ENCODE measurements around the gene HOXC11.

HOXC11 gene

DNA sequence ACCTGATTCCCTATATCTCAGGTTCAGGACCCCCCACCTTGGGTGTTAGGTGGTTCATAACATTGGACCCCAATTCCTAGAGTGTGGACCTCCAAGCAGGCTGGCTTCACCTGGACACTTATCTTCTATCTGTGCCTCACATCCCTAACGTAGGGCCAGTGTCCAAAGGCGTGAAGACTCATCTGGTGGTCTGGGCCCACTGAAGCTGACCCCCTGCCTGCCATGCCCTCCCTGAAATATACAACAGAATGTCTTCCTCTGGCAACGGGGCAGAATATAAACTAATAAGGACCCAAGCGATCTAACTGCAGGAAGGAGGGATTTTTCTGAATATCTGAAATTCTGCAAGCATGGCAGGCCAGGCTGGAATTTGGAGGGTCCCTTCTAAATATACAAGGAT is 28.7 kb upstream of the HOXC11 start:
- DNase-seq = no peak

DNA sequence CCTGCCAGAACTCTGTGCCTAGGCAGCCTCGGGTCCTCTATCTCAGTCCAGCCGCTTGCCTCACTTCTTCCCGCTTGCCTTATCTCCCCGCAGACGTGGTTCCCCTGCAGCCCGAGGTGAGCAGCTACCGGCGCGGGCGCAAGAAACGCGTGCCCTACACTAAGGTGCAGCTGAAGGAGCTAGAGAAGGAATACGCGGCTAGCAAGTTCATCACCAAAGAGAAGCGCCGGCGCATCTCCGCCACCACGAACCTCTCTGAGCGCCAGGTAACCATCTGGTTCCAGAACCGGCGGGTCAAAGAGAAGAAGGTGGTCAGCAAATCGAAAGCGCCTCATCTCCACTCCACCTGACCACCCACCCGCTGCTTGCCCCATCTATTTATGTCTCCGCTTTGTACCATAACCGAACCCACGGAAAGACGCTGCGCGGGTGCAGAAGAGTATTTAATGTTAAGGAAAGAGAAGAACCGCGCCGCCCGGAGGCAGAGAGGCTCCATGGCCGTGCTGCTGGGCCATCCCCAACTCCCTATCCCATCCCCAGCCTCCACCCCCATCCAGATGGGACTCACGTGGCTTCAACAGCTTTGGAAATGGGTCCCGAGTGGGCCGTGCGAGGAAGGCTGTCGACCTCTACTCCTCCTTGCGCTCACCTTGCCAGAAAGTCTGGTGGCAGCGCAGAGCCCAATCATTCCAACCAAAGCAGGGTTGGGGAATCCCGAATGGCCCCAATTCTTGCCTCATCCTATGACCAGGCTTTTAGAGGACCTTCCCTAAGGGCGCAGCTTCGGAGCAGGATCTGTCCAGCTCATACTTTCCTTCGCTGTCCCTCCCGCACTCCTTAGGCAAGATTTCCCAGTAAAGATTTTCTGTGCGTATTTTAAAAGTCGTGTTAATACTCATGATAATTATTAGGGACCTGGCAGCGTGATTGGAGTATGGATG is 27.7 kb upstream of the HOXC11 start:
- DNase-seq = no peak

DNA sequence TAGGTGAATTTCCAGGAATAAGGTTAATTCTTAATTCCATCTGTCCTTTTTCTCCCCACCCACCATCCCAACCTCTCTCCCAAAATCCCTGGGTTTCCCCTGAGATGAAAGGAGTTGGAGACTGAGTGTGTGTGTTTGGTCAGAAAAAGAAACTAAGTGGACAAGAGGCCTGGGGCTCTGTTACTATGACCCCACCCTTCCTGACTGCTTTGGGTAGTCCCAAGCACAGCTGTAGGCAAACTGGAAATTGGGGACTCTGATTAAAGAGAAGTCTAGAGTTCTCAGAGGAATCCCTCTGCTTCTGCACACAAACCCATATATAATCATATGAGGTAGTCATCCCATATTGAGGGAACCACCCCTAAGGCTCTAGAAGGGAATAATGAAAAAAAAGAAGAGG is 25.2 kb upstream of the HOXC11 start:
- DNase-seq = no peak

DNA sequence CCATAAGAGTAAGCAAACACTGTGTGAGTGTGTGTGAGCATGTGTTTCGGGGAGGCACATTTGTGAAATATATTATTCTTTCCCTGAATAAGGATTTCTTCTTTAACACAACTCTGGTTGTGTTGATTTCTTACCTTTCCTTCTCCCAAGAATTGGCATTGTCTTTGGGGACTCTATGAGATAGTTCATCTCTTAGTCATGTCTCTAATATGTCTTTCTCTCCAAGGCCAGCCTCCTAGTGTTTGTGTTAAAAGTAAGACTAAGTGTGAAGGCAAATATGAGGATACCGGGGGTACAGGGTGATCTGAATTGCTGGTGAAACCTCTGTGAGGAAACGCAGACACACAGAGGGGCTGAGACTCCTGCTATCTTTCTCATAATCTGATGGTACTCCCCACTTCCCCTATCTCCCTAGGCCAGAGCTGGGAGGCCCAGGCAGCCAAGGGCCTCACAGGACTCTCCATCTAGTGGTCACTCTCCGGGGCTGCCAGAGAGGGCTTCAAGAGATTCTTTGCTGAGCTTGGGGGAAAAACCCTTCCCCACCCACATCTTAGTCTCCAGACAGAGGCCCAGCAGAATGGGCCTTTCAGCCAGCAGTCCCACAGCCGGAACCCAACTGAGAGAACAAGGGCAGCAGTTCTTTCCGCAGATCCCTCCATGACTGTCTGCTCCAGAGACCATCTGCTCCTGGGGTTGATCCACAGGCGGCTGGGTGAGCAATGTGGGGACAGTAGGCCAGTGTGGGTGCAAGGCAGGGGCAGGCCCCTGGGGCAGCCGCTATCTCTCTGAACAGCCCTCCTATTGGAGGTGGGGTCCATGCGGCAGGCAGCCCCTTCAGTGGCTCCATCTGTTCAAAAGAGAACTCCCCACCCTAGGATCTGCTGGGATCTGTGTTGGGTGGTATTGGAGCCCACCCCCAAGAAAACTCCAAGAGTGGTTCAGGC is 24.0 kb upstream of the HOXC11 start:
- DNase-seq = no peak

DNA sequence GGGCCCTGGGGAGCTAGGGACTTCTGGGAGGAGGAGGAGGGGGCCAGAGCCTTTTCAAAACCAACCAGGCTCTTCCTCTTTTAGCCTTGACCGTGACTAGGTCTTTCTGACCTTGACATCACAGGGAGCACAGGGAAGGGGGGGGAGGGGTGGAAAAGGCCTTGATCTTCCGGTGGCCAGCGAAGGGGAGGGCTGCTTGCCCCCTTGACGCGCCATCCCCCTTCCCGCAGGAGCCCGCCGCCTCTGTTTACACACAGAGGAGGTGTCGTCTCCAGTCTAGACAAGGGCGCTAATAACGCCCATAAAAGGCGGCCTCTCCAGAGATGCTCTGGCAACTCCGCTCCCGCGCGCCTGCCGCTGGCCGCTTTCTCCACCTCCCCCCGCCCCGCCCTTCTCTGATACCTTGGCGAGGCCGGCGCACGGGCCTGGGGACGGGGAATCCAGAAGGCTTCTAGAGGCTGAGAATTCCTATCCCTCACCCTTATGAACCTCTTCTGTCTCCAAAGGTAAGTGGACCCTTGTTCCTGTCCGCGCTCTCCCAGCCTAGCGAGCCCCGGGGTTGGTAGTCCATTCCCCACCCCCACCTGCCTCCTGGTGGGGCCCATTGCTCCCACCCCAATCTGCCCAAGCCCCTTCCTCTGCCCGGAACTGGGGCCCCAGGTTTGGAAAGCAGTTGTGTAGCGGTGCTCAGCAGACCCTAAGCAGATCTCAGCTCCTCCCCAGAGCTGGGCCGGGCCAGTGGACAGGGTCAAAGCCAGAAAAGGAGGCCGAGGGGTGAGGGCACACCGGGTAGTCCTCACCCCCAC is 23.1 kb upstream of the HOXC11 start:
- DNase-seq = no peak

DNA sequence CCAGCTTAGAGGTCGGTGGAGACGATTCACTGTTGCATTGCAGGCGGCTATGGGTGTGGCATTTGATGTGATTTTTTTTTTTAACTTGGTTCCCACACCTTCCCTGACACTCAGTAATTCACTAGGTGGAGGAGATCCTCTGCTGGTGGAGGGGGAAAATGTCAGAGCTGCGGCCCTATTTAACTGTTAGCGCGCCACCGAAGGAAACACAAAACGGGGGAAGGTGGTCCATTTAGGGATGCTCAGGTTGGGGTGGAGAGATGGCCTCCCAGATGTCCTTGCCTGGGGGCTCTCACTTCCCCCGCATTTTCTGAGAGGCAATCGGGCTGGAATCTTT is 22.5 kb upstream of the HOXC11 start:
- DNase-seq = no peak

DNA sequence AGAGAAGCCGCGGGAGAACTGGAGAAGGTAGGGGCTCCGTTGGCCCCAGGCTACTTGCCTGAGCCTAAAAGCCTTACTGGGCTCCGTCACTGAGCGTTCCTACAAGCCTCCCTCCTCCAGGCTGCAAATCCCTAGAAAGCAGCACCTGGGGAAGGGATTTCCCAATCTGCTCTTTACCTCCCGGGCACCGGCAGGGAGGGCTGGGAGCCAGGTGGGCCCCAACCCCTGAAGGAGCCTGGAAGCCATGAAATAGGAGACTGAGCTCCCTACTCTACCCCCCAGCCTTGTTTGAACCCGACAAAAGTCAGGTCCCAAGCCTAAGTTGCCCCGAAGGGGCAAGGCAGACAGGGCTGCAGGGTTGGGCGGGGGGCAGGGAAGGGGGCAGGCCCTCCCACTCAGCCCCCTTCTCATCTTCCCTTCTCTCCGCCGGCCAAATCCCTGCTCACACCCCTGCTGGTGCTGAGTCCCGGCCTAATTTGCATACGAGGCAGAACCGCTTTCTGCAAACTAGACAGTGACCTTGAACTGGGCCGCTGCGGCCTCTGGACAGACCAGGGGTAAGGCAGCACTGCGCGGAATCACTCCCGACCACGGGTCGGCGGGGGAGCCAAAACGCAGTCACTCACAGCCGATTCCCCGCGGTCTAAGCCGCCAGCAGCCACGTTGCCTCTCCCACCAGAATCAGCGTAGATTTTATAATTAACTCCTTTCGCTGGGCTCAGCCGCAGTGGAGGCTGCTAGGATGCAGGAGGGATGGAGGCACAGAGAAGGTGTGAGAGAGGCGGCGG is 21.9 kb upstream of the HOXC11 start:
- no peak for DNase-seq

DNA sequence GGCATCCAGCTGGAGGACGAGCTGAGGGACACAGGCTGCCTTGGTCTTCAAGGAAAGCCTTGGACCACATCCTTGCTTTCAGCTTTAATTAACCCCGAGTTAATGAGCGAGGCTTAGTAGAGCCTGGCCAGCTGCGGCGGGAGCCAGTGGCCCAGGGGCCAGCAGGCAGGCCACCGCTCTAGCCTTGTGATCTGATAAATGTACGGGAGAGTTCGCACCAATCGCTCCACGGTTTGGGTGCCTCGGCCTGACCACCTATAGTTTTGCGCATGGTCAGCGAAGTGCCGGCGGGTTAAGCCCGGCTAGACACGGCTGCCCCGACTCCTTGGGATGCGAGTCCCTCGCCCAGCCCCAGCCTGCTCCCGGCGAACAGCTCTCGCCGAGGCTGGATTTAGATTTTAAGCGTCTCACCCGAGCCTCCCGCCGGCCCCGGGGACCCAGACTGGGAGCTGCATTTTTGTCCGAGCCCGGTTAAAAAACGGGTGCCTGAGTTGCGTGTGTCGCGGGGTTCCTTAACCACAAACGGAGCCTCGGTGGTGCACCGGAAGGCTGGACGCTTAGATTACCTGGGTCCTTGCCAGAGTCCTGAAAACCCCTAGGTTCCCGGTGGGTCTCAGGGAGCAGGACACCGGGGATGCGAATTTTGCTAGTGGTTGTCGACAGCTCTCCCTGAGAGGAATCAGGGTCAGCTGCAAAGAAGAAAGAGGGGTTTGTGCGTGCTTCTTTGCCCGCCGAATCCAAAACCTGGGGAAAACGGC is 21.2 kb upstream of the HOXC11 start:
- DNase-seq = no peak

DNA sequence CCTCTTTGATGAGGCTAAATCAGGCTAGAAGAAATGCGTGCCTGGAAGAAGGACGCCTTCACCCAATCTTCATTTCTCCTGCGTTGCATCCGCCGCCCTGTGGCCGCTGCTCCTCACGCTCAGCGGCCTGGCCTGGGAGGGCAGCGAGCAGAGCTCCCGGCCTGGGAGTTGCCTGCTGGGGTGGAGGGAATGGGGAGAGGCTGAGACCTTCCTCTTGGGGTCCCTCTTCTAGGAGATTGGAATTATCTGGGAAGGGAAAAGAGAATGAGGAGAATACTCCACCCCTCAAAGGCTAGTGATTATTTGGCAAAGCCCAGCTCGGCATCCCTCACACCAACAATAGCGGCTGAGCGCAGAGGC is 20.6 kb upstream of the HOXC11 start:
- DNase-seq = no peak

DNA sequence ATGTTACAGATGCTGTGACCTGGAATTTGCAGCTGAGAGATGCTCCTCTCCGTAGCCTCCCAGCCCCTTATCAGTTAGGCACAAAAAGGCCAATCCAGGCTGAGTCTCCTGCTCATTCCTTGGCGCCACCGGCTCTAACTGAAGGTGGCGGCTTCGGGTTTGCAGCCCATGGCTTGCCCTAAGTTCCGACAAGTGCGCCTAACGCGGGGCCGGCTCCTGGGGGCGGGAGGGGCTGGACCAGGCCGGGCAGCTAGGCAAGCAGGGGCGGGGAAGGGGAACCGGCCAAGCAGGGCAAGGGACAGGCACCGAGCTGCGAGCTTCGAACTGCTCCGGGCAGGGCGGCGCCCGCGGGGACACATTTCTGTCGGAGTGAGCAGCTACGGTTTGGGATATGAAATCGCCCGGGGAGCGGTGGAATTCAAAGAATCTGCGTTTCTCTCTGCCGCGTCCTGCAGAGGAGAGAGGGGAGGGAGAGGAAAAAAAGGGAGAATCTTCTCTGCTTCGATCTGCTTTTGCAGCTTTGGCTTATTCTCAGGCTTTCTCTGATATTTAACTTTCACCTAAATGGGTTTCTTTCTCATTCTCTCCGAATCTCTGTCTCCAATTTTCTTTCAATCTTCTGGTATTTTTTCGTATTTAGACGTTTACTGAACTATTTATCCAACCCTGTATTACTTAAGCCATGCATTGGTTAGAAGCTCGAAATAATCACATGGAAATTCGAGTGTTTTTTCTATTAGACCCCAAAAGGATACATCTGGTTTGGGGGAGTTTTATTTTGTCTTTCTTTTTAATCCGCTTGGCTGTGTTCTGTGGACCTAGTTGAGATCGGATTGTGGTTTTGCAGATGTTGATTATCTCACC is 19.8 kb upstream of the HOXC11 start:
- no peak for DNase-seq

DNA sequence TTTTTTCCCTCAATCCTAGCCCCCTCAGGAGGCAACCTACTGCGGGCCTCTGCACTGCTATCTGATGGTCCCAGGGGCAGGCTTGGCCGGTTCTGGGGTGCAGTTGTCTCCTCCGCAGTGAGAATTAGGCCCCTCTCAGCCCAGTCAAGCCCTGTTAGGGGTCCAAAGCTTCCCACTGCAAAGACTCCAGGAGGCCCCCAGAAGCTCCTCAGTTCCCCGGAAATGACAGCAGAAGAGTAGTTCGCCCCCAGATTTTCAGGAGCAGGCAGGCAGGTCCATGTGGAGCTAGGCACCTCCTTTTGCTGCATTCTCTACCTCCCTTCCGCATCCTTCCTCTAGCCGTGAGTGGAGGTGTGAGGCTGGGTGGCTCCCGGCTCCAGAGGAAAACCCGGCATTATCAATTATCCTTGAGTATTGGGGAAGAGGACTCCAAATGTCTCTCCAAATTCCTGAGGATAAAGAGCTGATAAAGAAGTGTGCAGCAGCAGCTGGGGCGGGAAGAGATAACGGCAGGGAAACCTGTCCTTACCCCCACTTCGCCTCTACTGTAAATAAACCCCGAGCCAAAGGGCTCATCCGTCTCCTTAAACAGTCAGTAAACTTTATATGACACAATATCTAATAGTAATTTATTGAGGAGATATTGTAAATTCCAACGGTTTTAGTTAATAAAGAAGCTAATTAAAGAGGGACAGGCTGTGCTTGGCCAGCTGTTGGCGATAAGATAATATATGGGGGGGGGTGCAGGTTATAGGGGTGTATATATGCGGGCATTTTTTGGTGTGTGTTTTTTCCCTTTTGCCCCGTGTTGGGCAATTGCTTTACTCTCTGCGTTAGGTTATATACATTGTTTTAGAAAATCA is 18.9 kb upstream of the HOXC11 start:
- DNase-seq = no peak

DNA sequence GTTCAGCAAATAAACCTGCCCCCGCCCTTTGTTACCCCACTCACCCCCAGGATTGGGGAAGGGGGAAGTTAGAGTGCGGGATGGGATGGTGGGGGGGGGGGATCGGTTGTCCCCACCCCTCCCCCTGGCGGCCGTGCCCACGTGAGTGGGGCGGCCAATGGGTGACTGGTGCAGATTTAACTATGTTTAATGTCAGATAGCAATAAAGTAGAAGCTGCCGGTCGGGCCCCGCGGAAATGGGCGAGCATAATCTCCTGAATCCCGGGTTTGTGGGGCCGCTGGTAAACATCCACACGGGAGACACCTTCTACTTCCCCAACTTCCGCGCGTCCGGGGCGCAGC is 18.3 kb upstream of the HOXC11 start, which contains the start of gene HOXC12:
TSS of gene HOXC12 (plus strand) at position 210 of the 342 bp plus-strand sequence. CDS start at position 237, 27 bp downstream.
- no peak for DNase-seq

DNA sequence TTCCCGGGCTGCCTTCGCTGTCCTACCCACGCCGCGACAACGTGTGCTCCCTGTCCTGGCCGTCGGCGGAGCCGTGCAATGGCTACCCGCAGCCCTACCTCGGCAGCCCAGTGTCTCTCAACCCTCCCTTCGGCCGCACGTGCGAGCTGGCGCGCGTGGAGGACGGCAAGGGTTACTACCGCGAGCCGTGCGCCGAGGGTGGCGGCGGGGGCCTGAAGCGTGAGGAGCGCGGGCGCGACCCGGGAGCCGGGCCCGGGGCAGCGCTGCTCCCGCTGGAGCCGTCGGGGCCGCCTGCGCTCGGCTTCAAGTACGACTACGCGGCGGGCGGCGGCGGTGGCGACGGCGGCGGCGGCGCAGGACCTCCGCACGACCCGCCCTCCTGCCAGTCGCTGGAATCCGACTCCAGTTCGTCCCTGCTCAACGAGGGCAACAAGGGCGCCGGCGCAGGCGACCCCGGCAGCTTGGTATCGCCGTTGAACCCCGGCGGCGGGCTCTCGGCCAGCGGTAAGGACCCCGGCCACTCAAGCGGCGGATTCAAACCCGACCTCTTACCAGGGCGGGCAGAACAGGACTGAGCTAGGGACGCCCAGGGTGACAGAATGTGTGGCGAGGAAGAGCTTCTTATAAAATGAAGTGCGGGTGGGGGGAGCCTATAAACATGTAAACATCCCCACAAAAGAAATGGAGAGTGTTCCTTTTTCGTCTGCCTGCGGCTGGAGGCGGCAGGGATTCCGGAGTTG is 17.7 kb upstream of the HOXC11 start:
- DNase-seq = no peak

DNA sequence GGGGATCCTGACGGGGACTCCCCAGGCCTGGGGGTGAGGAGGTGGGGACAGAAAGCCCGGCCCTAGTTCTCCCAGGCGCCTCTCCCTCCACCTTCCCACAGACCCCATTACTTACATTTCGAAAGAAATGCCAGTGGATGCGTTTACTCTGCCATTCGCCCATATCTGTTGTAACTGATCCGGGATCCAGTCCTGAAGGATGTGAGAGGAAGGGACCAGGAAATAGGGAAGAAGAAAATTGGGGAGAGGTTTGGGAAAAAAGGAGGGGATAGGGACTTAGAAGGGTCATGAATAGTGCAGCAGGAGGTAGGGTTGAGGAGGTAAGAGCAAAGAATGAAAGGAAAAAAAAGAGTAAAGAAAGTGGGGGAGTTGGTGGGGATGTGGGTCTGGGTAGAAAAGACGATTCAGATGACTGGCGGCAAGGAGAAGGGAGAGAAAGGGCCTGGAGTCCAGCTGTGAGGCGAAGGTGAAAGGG is 17.1 kb upstream of the HOXC11 start:
- no peak for DNase-seq

DNA sequence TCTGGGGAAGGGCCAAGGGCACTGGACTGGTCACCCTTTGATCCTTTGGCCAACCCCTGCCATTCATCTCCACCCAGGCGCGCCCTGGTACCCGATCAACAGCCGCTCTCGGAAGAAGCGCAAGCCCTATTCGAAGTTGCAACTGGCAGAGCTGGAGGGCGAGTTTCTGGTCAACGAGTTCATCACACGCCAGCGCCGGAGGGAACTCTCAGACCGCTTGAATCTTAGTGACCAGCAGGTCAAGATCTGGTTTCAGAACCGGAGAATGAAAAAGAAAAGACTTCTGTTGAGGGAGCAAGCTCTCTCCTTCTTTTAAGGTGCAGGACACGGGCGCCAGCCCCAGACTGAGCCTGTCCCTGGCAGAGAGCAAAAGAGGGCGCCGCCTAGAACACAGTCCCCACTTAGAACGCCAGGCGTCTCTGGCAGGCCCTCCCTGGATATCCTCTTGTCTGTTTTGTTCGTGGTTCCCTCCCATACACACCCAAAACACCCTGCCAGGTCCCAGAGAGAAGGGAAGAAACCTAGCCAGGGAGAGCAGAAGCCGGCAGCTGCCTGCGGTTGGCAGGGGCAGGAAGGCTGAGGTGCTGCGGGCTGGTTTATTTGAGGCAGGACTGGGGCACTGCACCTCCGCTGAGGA is 16.6 kb upstream of the HOXC11 start:
- no peak for DNase-seq

DNA sequence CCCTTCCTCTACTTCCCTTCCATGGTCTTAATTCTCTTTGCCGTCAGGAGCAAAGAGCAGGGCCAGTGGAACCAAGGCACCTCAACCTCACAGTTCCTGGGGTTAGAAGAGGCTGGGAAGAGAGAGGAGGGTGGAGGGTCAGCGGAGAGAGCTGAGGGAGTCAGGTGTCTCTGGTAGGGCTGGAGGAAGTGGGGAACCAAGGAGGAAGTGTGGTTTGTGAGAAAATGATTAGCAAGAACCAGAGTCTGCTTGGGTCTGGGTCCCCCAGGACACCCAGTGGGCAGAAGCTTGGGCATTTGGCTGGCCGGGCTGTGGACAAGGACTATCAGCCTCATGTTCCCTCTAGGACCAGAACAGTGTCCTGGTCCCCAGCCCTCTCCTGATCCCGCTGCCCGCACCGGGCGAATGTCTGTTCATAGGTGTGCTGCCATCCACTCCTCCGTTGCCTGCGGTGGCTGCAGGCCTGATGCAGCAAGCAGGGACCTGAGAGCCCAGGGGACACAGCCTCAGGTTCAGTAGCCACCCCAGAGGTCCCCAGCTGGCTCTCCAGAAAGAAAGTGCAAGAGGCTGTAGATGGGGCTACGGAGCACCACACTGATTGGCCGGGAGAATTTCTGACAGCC is 15.9 kb upstream of the HOXC11 start:
- DNase-seq = no peak

DNA sequence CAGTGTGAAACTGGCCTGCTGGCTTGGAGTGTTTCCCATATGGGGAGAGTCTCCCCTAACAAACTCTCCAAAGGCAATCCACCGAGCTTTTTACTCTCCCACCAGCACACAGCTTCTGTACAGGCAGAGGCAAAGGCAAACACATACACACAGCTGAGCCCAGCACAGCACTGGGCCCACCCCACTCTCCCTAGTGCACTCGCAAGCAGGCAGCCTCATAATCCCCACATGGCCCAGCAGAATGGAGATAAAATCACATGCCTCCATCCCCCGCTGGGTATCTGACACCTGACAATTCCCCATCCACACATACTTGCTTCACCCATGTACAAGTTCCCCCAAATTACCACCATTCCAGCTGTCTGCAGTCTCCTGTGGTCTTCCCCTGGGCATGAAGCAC is 14.8 kb upstream of the HOXC11 start:
- no peak for DNase-seq

DNA sequence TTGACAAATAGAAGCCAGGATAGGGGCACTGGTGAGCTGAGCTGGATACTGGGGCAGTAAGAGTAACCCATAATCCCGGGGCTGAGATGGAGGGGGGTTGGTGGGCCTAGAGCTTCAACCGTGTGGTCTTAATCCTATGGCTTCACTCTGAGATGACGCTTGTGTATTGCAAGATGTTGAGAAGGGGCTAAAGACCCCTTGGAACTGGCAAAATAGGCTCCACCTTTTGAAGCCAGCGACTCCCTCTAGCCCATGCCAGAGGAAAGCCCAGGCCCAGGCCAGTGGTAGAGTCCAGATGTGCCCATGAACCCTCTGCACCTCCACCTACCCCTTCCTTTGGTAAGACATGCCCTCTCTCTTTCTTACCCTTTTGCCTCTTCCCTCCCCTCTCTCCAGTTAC is 13.6 kb upstream of the HOXC11 start:
- DNase-seq = no peak

Measured in NCI-H446 treated with DMSO at 0.1 percent for 48 hours (cell line).